GM13977 (cell line): ENCODE measurements around the gene ZNF236.

Experiments used
- DNase-seq: peaks from one replicate; pipeline ENCODE4 v3.0.0; 2012; ENCODE audit warnings: low spot score
- CTCF ChIP-seq: IDR thresholded peaks from 2 replicates; pipeline ENCODE4 v1.5.1; 2012; ENCODE audit warnings: mild to moderate bottlenecking, control low read depth; ENCODE audit not compliant: insufficient read depth; ENCODE audit errors: extremely low read depth, missing control alignments
- in situ Hi-C: fragments of 300-500 bp; cut with MboI; formaldehyde crosslinking; loops from one replicate; pipeline ENCODE4 v1.12.0; 2022; ENCODE audit warnings: low sequenced_read_pairs, low pct_unique_long_range_greater_than_20kb, mixed read lengths, inconsistent platforms; ENCODE audit not compliant: unreplicated experiment

Gene ZNF236

GRCh38 chr18:76842837-76843530 lies 20.6 kb downstream of the ZNF236 start:
- in situ Hi-C loops, result no loop called here
- DNase-seq, result no peak
- TF ChIP-seq CTCF, result no peak

DNA sequence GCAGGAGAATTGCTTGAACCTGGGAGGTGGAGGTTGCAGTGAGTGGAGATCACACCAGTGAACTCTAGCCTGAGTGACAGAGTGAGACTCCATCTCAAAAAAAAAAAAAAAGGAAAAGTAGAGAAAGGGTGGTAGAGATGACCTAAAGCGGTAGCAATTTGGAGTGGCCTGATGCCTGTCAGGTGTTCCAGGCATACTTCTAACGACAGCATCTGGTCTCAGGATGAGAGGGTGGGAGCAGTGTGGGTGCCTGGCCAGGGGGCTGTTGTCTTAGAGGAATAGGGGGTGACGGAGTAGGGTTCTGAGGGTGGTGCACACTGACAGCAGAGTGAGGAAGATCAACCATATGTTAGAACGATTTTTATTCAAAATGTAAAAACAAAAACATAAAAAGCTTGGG lies 21.8 kb downstream of the ZNF236 start:
- no peak for DNase-seq
- no peak for TF ChIP-seq CTCF
- in situ Hi-C loops, result no loop called here

GRCh38 chr18:76844742-76845477 lies 22.6 kb downstream of the ZNF236 start:
- no peak for TF ChIP-seq CTCF
- no peak for DNase-seq
- in situ Hi-C loops, result no loop called here

- in situ Hi-C loops, result no loop called here
- DNase-seq, result no peak
- TF ChIP-seq CTCF, result no peak
These were observed 23.9 kb downstream of the ZNF236 start for GRCh38 chr18:76846217-76846616.

DNA sequence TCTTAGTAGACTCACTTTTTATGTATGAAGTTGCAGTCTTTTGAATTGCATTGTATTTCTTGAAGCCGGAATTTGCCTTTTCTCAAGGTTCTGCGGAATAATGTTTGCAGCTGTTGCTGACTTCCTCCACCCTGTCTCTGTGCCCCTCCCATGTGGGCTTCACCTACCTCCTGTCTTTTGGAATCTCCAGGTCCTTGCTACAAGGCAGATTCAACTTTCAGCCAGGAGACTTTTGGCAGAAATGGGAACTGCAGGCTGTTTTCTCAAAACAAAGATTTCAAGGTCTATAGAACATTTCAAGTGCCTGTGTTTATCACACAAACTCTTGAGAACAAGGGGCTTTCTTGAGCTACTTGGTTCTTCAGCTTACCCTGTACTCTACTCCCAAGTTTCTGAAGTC lies 25.6 kb downstream of the ZNF236 start:
- no peak for DNase-seq
- in situ Hi-C loops, result no loop called here

GRCh38 chr18:76850112-76850511 lies 27.8 kb downstream of the ZNF236 start:
- TF ChIP-seq CTCF, result no peak
- in situ Hi-C loops, result no loop called here
- DNase-seq, result no peak

More for the DNA sequence above, 25.6 kb downstream of the ZNF236 start:
- no peak for TF ChIP-seq CTCF
